Cardiac fibroblast (primary cell): Measurements from ENCODE around the gene HOXD4.

ENCODE experiments used
- DNase-seq, 2 donors: peaks; one replicate each; pipeline versions ENCODE4 v3.0.0 to v3.0.0-alpha.2; 2010; ENCODE audit warnings: low read depth in 2 of 2
- H3K4me3 ChIP-seq, 2 donors: replicated peaks in 1 of 2; 1 replicate in 1 of 2; 2 replicates in 1 of 2; pipeline ENCODE4 v1.5.1; 2011; ENCODE audit warnings: low read depth in 2 of 2, low read length in 2 of 2, mild to moderate bottlenecking in 2 of 2, moderate library complexity in 1 of 2
- CTCF ChIP-seq: IDR thresholded peaks from one replicate; pipeline ENCODE4 v1.5.1; 2011; ENCODE audit warnings: low read depth, mild to moderate bottlenecking, low read length, inconsistent platforms

The HOXD4 gene

GRCh38 chr2:176202491-176202890, 51.1 kb downstream of the HOXD4 start:
- DNase-seq: no peak
- no peak for TF ChIP-seq CTCF
- no peak overlapping the region for H3K4me3 ChIP-seq
